GM19438 (cell line): ENCODE data around the gene MYCT1.
"Not testable (repeated sequence)": the region's sequence is repeated elsewhere in the genome, so short reads cannot be mapped to it uniquely, and the experiment has no call there.

ENCODE experiments used
- ATAC-seq: cut with Tn5 transposase; IDR thresholded peaks from one replicate; pipeline ENCODE4 v1.9.1; 2021; ENCODE audit warnings: low read depth; ENCODE audit not compliant: unreplicated experiment

Gene MYCT1, protein sequence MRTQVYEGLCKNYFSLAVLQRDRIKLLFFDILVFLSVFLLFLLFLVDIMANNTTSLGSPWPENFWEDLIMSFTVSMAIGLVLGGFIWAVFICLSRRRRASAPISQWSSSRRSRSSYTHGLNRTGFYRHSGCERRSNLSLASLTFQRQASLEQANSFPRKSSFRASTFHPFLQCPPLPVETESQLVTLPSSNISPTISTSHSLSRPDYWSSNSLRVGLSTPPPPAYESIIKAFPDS

DNA sequence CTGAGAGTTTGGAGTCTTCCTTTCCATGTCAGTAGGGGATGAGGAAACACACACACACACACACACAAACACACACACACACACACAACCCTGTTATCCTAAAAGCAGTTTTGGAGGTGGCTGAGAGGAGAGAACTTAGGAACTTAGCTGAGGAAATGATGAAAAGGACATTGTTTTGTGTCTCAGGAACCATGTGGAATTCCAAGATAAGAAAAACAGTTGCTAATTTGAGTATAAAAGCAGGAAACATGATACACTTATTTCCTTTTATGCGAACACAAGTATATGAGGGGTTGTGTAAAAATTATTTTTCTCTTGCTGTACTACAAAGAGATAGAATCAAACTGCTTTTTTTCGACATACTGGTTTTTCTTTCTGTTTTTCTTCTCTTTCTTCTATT, at the start of gene MYCT1:
MYCT1 (plus strand) TSS at position 264 of the 400 bp plus-strand sequence; CDS start at position 270, 6 bp downstream.
- ATAC-seq, result no peak

DNA sequence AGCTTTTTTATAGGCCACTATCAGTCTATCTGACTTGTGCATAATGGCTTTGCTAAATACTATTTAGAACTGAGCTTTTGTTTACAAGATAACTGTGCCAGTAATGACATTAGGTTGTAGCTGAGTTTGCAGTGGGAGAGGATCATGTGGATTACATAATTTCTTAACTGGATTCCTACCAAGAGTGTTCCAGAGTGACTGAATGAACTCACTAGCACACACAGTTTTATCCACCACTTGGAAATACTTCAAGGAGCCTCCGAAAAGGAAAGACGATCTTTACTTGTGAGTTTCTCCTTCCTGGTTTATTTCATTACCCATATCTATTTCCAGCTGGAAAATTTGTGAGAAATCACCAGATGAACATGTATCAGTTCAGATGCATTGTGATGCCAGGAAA, 49.6 kb upstream of the MYCT1 start:
- ATAC-seq, result no peak

DNA sequence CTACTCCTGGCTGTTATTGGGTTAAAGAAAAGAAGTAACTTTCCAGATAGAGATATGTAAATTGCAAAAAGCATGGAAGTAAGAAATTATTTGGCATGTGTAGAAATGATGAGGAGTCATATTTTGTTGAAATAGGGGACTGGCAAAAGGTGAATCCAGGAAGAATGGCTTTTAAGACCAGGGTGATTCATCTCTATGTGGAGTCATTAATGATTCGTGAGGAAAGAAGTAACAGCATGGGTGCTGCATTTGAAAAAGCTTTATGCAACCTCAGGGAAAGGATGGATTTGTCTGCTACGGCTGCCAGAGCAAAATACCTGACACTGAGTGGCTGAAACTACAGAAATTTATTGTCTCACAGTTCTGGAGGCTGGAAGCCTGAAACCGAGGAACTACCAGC, 45.7 kb upstream of the MYCT1 start:
- no peak for ATAC-seq

DNA sequence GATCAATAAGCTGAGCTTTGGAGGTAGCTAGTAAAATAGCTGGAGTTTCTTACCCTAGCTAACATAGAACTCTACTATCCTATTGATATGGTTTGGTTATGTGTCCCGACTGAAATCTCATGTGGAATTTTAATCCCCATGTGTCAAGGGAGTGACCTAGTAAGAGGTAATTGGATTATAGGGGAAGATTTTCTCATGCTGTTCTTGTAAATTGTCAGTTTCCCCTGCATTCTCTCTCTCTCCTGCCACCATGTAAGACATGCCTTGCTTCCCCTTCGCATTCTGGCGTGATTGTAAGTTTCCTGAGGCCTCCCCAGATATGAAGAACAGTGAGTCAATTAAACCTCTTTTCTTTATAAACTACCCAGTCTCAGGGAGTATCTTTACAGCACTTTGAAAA, 35.9 kb upstream of the MYCT1 start:
- no peak for ATAC-seq

DNA sequence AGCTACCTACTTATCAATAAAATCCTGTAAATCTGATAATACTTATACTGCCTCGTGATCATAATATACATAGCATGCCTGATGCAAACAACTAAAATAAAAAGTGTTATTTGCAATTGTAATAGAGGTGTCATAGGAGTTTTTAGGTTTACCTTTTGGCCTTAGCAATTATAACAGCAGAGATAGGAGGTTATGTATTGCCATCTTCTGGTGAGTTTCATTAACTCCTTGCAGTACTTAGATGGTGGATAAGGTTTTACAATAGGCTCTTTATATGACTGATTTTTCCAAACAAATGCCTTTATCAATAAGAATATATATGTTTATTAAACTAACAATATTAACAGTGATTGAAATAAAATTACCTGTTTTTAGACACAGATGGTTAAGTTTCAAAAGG, 27.8 kb upstream of the MYCT1 start:
- no peak for ATAC-seq

DNA sequence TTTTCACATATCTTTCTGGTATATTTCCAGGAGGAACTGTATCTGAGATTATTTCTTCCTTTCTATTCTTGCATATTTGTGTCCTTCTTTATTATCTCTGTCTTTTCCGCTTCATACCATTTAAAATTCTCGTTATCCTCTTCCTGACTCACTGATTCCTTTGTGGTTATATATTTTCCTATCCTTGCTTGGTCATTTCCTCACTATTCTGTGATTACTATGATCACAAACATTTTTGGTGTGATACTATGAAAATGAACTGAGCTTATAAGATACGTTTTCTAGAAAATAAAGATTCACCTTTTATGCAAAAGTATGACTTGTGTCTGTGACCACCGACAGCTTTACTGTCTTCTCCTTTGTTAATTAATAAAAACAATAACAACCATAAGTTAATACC, 26.5 kb upstream of the MYCT1 start:
- no peak for ATAC-seq

DNA sequence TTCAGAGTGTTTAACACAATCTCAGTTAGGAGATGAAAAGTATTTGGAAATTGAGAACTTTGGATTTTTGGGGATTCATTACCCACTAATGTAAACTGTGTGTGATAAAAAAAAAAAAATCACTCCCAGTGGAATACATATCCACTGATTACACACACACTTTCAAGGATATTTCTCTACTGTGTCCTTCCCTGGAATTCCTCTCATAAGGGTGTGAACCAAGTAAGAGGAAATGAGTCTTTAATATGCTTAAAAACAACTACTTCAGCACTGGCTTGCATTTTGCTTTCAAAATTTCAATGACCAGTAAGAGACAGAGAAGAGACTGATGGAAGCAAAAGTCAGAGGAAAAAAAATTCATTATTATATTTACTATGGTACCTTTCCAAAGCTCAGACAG, 24.5 kb upstream of the MYCT1 start:
- ATAC-seq, result no peak

DNA sequence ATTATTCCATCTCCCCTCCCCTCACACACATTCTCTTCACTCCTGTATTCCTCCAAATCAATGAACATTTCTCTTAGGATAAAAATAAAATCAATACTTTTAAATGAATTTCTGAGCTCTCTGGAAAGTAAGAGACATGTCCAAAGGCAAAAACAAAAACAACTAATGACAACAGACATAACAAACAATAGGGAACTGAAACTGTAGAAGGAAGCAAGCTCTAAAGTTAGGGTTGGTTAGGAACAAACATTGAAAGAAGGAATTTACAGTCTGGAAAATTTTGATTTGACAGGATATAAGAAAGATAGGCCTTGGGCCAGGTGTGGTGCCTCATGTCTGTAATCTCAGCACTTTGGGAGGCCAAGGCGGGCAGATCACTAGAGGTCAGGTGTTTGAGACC, 17.5 kb upstream of the MYCT1 start:
- ATAC-seq, result no peak

DNA sequence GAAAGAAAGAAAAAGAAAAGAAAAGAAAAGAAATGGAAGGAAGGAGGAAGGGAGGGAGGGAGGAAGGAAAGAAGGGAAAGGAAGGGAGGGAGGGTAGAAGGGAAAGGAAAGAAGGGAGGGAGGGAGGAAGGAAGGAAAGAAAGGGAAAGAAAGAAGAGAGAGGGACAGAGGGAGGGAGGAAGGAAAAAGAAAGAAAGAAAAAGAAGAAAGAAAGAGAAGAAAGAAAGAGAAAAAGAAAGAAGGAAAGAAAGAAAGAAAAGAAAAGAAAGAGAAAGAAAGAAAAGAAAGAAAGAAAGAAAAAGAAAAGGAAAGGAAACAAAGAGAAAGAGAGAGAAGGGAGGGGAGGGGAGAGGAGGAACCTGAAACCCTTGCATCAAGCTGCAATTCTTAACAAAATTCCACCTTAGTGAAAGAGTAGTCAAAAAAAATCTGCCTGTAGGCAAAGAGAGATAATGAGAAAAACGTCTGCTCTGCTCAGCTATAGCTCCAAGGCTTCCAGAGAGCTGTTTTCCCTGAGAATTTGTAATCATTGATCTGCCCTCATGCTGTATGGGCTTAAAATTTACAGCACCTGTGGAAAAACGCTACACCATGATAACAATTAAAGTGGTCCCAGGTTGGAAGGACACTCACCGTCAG, 16.7 kb upstream of the MYCT1 start:
- no peak for ATAC-seq

DNA sequence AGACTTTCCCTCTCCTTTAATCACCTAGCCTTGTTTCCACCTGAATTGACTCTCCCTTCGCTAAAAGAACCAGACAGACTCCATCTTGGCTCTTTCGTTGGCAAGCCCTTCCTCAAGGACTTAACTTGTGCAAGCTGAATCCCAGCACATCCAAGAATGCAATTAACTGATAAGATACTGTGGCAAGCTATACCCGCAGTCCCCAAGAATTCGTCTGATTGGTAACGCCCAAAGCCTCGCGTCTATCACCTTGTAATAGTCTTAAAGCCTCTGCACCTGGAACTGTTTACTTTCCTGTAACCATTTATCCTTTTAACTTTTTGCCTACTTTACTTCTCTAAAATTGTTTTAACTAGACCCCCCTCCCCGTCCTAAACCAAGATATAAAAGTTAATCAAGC, 15.6 kb upstream of the MYCT1 start:
- ATAC-seq, result no peak

DNA sequence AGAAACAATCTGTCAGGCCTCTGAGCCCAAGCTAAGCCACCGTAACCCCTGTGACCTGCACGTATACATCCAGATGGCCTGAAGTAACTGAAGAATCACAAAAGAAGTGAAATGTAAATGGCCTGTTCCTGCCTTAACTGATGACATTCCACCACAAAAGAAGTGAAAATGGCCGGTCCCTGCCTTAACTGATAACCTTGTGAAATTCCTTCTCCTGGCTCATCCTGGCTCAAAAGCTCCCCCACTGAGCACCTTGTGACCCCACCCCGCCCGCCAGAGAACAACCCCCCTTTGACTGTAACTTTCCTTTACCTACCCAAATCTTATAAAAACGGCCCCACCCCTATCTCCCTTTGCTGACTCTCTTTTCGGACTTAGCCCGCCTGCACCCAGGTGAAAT, 14.8 kb upstream of the MYCT1 start:
- ATAC-seq, result not testable (repeated sequence)

DNA sequence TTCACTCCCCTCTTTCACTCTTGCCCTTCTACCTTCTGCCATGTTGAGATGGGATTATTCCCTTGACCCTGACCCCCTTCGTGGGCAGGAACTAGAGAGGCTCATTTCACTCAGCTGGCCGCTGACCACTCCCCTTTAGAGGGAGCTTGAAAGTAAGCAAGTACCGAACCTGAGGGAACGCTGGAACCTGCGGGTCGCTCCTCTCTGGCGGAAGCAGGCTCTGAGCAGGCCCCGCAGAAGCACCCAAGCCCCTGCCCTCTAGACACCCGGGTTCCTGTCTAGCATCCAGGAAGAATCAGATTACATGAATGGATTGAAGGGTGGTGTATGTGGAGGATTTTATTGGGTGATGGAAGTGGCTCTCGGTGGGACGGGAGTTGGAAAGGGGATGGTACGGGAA, 11.9 kb upstream of the MYCT1 start:
- no peak for ATAC-seq

DNA sequence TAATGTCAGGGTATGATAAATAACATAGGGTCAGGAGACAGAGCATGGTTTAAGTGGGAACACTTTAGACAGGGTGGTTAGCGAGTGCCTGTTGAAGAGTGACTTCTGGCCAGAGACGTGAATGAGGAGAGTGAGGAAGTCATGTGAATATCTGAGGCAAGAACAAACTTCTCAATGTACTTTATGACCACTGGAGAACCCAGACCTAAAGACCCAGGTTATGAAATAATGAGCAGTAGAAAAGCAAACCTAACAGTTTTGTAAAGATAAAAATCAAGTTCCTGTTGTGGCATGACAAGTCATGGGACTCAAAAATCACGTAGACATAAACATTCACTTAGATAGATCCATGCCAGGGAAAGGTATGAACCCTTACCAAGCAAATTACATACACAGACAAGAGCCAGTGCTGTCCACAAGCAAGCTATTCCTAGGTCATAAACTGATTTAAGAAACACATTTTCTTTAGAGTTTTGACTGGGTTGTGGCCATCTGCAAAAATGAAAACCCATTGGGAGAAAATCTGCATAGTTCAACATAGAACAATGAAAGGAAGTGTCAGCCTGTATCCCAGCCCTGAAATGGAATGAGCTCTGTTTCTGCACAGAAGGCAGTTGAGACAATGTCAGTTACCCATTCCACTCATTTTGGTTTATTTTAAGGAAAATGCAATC, 2.2 kb upstream of the MYCT1 start:
- no peak for ATAC-seq

DNA sequence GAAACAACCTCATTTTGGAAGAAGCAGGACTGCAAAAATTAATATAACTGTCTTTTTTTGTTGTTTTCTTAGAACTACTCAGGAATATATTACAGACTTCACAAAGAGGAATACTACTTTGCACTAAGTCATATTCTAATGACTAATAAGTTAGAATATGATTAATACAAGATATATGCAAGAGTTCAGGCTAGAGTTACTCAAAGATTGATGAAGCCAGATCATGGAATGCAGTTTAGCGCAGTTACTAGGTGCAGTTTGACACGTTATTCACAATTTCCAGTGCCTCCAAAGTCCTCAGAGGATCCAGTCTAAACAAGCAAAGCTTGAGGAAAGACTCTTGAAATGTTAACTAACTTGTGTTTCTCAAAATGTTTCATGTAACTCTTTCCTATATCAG, 1.2 kb upstream of the MYCT1 start:
- no peak for ATAC-seq

DNA sequence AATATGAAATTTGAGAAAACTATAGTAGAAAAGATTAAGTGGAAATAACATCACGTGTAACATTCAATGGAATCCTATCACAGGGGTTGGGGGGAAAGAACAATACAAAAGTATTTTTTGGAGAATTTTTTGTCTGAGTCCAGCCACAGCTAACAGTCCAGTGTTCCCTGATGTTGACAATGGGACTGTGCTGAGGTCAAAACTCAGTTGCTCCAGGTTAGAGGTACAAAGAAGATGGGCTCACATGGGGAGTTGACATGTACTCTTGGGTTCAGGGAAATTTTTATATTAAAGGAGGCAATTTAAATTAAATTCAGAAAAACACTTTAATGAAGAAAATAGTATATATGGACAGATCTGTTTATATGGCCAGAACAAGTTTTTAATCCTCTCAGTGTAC, 995 bp downstream of the MYCT1 start:
- no peak for ATAC-seq

DNA sequence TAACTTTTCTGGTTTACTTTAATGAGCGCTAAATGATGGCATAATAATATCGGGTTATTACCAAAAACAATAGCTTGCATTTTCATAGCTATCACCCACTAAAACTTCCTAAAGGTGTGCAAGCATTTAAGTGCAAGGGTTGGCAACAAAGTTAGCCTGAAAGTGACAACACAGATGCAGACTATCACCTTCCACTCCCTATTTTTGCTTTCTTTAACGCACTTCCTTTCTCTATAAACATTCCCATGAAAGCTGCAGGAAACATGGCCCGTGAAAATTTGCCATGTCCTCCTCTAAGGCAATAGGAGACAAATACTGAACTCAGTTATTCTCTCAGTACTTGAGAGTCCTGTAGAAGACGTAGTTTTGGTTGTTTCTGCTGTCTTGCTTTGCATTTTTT, 2.7 kb downstream of the MYCT1 start:
- no peak for ATAC-seq

DNA sequence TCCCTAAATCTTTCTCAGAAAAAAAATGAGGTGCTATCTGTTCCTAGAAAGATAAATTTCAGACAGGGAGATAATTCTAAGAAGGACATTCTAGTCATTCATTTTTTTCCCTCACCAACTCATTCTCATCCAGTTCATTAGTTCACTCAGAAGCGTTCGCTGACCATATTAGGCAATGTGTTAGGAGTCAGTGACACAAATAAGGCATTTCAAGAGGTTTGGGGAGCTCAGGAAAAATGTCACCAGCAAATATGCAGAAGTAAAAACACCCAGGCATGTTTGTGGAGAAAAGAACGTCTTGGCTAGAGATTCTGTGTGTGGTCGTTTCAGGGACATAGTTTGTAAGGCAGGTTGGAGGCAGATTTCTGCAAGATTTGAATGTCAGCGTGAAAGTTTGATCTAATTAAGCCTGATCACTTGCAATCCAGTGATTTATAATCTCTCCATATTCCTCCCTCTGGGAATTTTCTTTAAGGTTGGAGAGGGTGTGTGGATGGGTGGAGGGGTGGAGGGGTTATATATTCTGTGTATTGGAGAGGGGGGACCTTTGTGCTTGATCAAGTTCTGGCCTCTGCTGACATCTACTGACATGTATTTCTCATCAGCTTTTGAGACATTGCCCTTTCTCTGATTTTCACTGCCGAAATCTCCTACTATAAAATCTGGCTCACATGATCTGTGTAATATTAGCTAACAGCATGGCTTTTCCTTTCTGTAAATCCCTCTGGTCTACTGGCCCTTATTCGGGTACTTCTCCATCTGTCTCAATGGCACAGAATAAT, 3.6 kb downstream of the MYCT1 start:
- ATAC-seq, result no peak

DNA sequence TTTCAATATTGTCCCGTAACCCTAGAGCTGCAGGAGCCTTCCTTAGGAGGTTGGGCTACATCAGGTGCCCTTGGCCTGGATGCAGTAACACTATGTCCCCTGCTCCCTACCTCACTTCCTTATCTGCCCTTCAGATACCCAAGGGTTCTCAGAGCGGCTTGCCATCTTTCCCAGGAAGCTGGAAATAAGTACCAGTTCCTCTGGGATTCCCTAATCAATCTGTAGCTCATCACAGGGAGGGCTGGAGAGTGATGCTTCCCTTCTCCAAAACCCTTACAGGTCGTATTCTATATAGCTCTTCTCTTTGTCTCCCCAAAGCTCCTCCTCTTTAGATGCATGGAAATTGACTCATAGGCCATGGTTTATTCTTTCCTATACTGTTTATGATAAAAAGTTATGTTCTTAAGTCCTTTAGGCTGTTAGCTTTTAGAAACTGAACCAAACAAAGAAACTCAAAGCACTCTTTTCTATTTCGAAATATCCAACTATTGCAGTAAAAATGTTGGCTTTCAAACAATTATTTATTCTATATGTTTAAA, 4.2 kb downstream of the MYCT1 start:
- no peak for ATAC-seq

DNA sequence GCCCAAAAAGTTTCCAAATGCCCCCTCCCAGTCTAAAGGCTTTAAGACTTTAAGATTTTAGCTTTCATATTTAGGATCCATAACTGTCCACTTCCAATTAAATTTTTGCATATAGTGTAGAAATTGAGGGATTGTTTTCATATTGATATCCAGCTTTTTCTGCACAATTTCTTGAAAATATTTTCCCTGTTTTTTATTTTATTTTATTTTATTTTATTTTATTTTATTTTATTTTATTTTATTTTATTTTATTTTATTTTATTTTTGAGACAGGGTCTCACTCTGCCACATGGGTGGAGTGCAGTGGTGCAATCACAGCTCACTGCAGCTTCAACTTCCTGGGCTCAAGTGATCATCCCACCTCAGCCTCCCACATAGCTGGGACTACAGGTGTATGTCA, 6.1 kb downstream of the MYCT1 start:
- ATAC-seq, result not testable (repeated sequence)

DNA sequence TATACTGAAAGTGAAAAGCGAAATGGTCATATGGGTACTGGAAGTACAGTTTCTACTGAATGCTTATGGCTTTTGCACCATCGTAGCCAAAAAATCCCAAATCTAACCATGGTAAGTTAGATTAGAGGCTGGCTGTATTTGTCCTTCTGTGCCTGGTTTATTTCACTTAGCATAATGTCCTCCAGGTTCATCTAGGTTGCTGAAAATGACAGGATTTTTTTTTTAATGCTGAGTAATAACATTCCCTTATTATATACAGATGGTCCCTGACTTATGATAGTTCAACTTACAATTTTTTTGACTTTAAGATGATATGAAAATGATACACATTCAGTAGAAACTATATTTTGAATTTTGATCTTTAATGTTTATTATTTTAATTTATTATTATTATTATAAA, 7.6 kb downstream of the MYCT1 start:
- ATAC-seq, result no peak

DNA sequence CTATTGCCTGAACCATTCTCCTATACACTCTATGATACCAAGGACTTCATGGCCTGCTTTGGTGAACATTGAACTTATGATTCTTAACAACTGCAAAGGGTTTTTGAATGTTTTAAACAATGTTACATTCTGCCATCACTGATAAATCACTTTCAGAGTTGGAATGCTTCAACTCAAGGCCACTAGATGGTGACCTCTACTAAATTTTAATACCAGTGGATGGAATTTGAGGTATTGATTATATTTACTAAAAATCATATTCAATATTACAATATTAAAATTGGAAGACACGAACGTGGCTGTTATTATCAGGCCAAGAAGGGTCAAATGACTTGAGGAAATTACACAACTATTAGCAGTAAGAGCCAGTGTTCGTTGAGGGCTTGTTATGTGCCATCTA, 18.6 kb downstream of the MYCT1 start:
- no peak for ATAC-seq
